Epithelial cell of prostate (primary cell): ENCODE results near the gene SCARB2.
"Not testable (repeated sequence)": the region's sequence is repeated elsewhere in the genome, so short reads cannot be mapped to it uniquely, and the experiment has no call there.

Experiments
- DNase-seq: peaks from one replicate; pipeline ENCODE4 v3.0.0-alpha.2; 2011; ENCODE audit warnings: low read depth, low spot score
- H3K27ac ChIP-seq: fragments of 450-650 bp; 2 replicates; pipeline ENCODE4 v1.5.1; 2017; ENCODE audit warnings: mild to moderate bottlenecking

The SCARB2 gene, protein sequence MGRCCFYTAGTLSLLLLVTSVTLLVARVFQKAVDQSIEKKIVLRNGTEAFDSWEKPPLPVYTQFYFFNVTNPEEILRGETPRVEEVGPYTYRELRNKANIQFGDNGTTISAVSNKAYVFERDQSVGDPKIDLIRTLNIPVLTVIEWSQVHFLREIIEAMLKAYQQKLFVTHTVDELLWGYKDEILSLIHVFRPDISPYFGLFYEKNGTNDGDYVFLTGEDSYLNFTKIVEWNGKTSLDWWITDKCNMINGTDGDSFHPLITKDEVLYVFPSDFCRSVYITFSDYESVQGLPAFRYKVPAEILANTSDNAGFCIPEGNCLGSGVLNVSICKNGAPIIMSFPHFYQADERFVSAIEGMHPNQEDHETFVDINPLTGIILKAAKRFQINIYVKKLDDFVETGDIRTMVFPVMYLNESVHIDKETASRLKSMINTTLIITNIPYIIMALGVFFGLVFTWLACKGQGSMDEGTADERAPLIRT

GRCh38 chr4:76213415-76214176 is at the start of gene SCARB2:
SCARB2 (minus strand) TSS chr4:76213824; CDS start chr4:76213543, 281 bp downstream.
- H3K27ac ChIP-seq: peak within 1 kb of the TSS; percentile 87
- peak; percentile 39 for DNase-seq

DNA sequence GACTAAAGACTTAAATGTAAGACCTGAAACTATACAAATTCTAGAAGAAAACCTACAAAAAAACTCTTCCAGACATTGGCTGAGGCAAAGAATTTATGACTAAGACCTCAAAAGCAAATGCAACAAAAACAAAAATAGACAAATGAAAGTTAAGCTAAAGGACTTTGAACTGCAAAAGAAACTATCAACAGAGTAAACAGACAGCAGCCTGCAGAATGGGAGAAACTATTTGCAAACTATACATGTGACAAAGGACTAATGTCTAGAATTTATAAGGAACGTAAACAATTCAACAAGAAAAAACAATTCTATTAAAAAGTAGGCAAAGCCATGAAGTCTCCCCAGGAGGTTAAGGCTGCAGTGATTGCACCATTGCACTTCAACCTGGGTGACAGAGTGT is 46.9 kb upstream of the SCARB2 start:
- no peak overlapping the region for H3K27ac ChIP-seq
- no peak for DNase-seq

DNA sequence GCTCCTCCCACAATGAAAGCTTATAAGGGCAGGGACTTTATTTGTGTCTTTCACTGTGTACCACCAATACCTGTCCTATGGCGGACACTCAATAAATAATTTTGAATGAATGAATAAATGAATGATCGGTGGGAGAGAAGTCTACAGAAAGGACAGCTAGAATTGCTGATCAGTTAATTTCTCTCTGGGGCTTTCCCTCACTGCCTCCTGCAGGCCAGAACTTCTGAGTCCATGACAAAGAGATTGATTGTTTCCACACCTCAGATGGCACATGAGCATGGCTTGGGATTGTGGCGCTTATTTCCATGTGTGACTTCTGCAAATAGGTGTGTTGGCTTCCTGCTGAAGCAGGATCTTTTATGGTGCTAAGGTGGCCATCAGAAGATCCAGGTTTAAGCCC is 44.2 kb upstream of the SCARB2 start:
- DNase-seq: no peak
- no peak overlapping the region for H3K27ac ChIP-seq

- DNase-seq: no peak
- no peak overlapping the region for H3K27ac ChIP-seq
Measured at GRCh38 chr4:76256968-76257367, 43.3 kb upstream of the SCARB2 start.

DNA sequence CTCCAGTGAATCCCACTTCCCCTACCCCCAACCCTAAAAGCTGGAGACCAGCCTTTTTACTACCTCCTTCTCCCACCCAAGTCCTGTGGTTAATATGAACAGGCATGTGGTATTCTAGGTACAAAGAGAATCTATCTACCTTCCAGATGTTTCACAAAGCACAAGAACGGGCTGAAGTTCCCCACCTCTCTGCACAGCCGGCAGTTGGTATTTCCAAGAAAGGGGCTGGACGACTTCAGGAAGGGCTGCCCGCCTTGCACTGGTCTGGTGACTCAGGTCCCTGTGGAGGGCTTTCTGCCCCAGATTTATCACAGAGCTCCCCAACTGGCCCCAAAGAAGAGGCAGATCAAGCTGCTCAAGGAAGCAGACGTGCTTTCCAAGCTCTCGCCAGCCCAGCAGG is 42.4 kb upstream of the SCARB2 start:
- no peak for DNase-seq
- H3K27ac ChIP-seq: no peak overlapping the region

DNA sequence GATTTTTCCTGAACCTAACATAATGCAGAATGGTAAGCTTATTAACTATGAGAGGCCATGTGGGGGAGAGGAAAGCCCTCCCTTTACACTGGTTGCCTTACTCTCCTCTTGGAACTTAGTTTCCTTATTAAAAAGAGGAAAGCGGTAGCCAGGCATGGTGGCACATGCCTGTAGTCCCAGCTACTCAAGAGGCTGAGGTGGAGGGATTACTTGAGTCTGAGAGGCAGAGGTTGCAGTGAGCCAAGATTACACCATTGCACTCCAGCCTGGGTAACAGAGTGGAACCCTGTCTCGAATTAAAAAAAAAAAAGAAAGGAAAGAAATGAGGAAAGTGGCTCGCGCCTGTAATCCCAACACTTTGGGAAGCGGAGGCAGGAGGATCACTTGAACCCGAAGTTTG is 39.9 kb upstream of the SCARB2 start:
- no peak overlapping the region for H3K27ac ChIP-seq
- no peak for DNase-seq

- no peak for DNase-seq
- no peak overlapping the region for H3K27ac ChIP-seq
Measured at GRCh38 chr4:76252271-76252653, 38.6 kb upstream of the SCARB2 start.

DNA sequence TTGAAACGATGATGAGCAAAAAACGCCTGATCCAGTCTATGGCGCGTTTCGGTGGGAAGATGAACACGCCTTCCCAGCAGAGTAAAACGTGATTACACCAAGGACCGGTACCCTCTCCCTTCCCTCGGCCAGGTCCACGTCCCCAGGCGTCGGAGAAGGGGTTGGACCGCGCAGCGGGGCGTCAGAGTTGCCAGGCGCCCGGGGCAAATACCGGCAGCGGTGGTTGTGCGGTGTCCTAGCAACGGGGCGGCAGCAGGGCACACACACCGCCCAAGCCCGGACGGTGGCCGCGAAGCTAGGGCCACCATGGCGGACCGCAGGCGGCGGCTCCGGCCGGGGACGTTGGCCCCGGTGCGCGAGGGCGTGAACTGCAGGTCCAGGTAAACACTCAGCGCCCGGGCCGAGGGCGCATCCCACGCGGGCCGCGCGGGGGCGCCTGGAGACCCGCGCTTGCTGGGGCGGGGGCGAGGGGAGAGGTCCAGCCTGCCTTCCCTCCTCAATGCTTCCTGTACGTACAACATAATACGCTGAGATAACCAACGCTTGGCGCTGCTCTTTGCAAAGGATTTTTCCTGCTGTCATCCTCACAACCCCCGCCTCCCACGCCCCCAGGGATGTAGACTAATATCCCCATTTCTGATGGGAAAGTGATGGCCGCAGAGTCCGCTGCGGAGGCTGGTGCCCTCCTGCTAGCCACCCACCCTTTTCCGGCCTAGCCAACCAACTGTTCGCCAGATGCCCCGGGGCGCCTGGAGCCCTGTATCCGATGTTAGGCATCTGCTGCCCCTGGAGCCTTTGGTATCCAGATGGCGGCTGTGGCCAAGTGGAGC is 38.0 kb upstream of the SCARB2 start, which contains the start of gene FAM47E:
TSS of gene FAM47E (plus strand) at position 281 of the 830 bp plus-strand sequence. CDS start at position 307, 26 bp downstream.
- no peak within 1 kb of the TSS for H3K27ac ChIP-seq
- no peak for DNase-seq

DNA sequence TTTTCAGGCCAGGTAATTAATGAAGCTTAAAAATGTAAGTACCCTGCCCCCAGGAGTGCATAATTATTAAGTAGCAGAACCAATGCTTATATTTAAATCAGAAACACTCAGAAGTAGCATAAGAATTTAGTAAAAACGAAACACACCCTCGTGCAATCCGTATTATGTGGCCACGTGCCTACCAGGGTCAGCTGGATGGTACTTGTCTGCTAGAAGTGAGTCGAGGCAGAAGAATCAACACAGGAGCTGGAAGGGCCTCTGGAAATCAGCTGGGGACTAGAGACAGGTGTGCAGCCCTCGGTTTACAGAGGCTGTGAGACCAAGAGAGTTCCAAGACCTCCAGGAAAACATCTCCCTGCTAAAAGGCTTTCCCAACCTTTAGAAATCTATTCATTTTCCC is 37.3 kb upstream of the SCARB2 start:
- no peak for DNase-seq
- H3K27ac ChIP-seq: no peak overlapping the region

DNA sequence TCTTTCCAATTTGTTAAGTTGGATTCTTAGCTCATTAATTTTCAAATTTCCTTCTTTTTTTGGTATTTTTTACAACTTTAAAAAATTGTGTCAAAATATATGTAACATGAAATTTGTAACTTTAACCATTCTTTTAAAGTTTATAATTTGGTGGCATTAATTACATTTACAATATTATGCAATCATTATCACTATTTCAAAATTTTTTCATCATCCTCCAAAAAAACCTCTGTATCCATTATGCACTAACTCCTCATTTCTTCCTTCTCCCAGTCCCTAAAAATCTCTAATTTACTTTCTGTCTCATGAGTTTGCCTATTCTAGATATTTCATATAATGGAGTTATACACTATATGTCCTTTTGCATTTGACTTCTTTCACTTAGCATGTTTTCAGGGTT is 33.2 kb upstream of the SCARB2 start:
- DNase-seq: no peak
- no peak overlapping the region for H3K27ac ChIP-seq

DNA sequence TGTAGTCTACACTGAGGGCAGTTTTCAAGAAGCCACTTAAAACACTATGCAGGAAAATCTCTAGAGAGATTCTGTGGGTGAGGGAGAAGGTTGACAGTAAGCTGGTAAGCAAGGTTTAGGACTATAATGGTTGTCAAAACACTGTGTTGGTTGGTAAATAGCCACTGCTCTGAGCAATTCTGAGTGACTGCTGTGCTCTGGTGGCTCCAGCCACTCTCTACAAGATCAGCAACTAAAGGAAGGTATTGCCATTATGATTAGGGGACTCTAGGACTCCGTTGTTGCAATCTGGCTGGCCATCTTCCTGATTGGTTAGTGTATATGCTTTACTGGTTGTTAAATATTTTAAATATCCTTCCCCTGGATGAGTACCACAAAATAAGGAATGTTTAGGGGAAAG is 32.4 kb upstream of the SCARB2 start:
- no peak overlapping the region for H3K27ac ChIP-seq
- DNase-seq: no peak

GRCh38 chr4:76243877-76244276 is 30.3 kb upstream of the SCARB2 start:
- not testable (repeated sequence) for H3K27ac ChIP-seq, DNase-seq

GRCh38 chr4:76240236-76240635 is 26.6 kb upstream of the SCARB2 start:
- H3K27ac ChIP-seq: no peak overlapping the region
- no peak for DNase-seq

DNA sequence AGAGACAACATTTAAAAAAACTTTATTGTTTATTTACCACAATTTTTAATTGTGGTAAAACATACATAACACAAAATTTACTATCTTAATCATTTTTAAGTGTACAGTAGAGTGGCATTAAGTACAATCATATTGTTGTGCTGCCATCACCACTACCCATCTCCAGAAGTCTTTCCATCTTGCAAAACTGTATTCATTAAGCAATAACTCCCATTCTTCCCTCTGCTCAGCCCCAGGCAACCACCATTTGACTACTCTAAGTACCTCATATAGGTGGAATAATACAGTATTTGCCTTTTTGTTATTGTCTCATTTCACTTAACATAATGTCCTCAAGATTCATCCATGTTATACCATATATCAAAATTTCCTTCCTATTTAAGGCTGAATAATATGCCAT is 25.1 kb upstream of the SCARB2 start:
- DNase-seq: no peak
- no peak overlapping the region for H3K27ac ChIP-seq

DNA sequence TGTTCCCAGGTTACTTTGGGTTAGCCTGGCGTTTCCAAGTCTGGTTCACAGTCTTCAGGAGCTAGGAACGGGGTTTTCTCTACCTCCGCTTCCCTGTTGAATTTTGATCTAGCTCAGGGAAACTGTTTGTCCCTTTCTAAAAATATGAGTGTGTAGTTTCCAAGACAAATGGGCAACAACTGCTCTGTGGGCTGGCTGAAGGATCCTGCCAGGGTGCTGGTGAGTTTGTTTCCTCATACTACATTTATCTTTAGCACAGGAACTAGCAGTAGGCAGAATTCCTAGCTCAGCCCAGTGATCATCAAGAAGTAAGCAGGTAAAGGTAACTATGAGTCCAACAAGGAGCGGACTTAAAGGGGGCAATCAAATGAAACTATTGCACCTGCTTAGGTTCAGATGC is 24.6 kb upstream of the SCARB2 start:
- no peak overlapping the region for H3K27ac ChIP-seq
- no peak for DNase-seq

DNA sequence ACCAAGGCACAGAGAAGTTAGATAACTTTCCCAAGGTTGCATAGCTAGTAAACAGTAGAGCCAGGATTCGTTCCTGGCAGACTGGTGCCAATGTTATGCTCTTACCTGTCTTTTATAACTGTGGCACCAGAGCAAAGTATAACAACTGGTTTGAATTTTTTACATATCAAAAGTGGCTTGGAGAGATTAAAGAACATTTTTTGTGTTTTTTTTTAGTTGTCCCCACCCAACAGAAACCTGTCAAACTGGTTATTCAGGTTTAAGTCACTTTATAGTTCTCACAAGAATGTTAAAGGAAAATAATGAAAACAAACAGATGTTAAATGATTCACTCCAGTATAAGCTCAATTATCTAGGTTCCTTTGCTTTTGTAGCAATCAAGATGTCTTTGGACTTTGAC is 22.3 kb upstream of the SCARB2 start:
- peak overlapping the region; percentile 80 for H3K27ac ChIP-seq
- DNase-seq: peak; percentile 31

GRCh38 chr4:76235407-76235806 is 21.8 kb upstream of the SCARB2 start:
- no peak for DNase-seq
- H3K27ac ChIP-seq: peak overlapping the region; percentile 80

DNA sequence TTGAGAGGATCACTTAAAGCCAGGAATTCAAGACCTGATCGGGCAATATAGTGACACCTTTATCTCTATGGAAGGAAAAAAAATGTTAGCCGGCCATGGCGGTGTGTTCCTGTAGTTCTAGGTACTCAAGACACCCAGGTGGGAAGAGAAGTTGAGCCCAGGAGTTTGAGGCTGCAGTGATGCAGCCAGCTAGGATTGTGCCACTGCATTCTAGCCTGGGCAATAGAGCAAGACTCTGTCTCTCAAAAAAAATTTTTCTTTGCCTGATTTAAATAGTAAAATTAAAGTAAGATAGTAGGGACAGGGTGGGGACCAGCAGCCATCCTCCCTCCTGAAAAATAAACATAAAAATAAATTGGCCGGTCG is 21.0 kb upstream of the SCARB2 start:
- no peak for DNase-seq
- H3K27ac ChIP-seq: no peak overlapping the region

- no peak overlapping the region for H3K27ac ChIP-seq
- DNase-seq: no peak
Measured at GRCh38 chr4:76233967-76234678, 20.5 kb upstream of the SCARB2 start.

- no peak overlapping the region for H3K27ac ChIP-seq
- DNase-seq: no peak
Measured at GRCh38 chr4:76233529-76233928, 19.9 kb upstream of the SCARB2 start.
